Natural killer cell (primary cell): ENCODE measurements around the gene EHBP1L1. TPM values are rescaled to one million over a fixed set of nuclear protein-coding genes. Genes with fewer than 3 reads are reported as not detected.
A peak's percentile ranks its signal among the peaks of the same experiment; 100 is the strongest.

Source experiments
- ATAC-seq, 3 donors: fragments of 150-1000 bp in 2 of 3; fragments of 200-7000 bp in 1 of 3; cut with Tn5 transposase; 1 replicate in 1 of 3; 2 replicates in 2 of 3; pipeline ENCODE4 v1.10.0; 2021; ENCODE audit warnings: mild to moderate bottlenecking in 2 of 3, moderate library complexity in 2 of 3
- DNase-seq, 2 donors: peaks; one replicate each; pipeline versions ENCODE4 v3.0.0 to v3.0.0-alpha.2; 2013 to 2021; ENCODE audit warnings: mixed read lengths in 1 of 2
- H3K27ac ChIP-seq: one replicate; pipeline ENCODE4 v1.5.1; 2013; ENCODE audit warnings: mild to moderate bottlenecking, low read length
- H3K27me3 ChIP-seq: one replicate; pipeline ENCODE4 v1.6.1; 2013; ENCODE audit warnings: low read length; ENCODE audit not compliant: control insufficient read depth, insufficient read depth
- H3K36me3 ChIP-seq: one replicate; pipeline ENCODE4 v1.6.1; 2013; ENCODE audit warnings: low read length; ENCODE audit not compliant: control insufficient read depth, insufficient read depth
- H3K4me1 ChIP-seq: one replicate; pipeline ENCODE4 v1.6.1; 2013; ENCODE audit warnings: low read length; ENCODE audit not compliant: control insufficient read depth, insufficient read depth
- H3K4me3 ChIP-seq: one replicate; pipeline ENCODE4 v1.5.1; 2013; ENCODE audit warnings: low read length
- H3K9me3 ChIP-seq: one replicate; pipeline ENCODE4 v1.6.1; 2013; ENCODE audit warnings: low read length; ENCODE audit not compliant: control insufficient read depth, insufficient read depth
- H3K27ac Mint-ChIP-seq, 2 donors: one replicate each; pipeline ENCODE4 v1.8.0; 2022; ENCODE audit warnings: mild to moderate bottlenecking in 2 of 2, mixed read lengths in 2 of 2, moderate library complexity in 1 of 2
- H3K27me3 Mint-ChIP-seq, 2 donors: one replicate each; pipeline ENCODE4 v1.8.0; 2022; ENCODE audit warnings: low read depth in 2 of 2, mixed read lengths in 2 of 2
- H3K36me3 Mint-ChIP-seq: one replicate; pipeline ENCODE4 v1.8.0; 2022; ENCODE audit warnings: mixed read lengths
- H3K4me1 Mint-ChIP-seq, 2 donors: one replicate each; pipeline ENCODE4 v1.8.0; 2022; ENCODE audit warnings: mixed read lengths in 2 of 2
- H3K4me3 Mint-ChIP-seq: one replicate; pipeline ENCODE4 v1.8.0; 2022; ENCODE audit warnings: mild to moderate bottlenecking, moderate library complexity, mixed read lengths
- H3K9me3 Mint-ChIP-seq, 2 donors: one replicate each; pipeline ENCODE4 v1.8.0; 2022; ENCODE audit warnings: mixed read lengths in 2 of 2
- WGBS: methylation state at CpG from one replicate; pipeline ENCODE4 v1.1.7; 2013; ENCODE audit warnings: missing lambda C conversion rate; ENCODE audit not compliant: insufficient coverage; 5-methylcytosine and 5-hydroxymethylcytosine counted together
- intact Hi-C: fragments of 100-400 bp; cut with micrococcal nuclease; formaldehyde crosslinking; loops from one replicate; pipeline ENCODE4 v1.14.2; 2022
- total RNA-seq, 4 donors: library from RNA; stranded (reverse); fragments of 120-200 nt in 1 of 4; gene quantifications; one replicate each; pipeline versions ENCODE4 v1.2.3 to v1.2.4, GENCODE V29; 2013 to 2022
- TF ChIP-seq, protein P1 (sequence below): fragments of 200-600 bp; IDR thresholded peaks from one replicate; pipeline ENCODE4 v1.8.0; 2022; ENCODE audit warnings: antibody characterized with exemption

The EHBP1L1 gene
- total RNA-seq, 3 donors from 2014 or later (not counting 1 experiment from before 2014, with no cell fraction given), result 129 to 137 (median 135) TPM

DNA sequence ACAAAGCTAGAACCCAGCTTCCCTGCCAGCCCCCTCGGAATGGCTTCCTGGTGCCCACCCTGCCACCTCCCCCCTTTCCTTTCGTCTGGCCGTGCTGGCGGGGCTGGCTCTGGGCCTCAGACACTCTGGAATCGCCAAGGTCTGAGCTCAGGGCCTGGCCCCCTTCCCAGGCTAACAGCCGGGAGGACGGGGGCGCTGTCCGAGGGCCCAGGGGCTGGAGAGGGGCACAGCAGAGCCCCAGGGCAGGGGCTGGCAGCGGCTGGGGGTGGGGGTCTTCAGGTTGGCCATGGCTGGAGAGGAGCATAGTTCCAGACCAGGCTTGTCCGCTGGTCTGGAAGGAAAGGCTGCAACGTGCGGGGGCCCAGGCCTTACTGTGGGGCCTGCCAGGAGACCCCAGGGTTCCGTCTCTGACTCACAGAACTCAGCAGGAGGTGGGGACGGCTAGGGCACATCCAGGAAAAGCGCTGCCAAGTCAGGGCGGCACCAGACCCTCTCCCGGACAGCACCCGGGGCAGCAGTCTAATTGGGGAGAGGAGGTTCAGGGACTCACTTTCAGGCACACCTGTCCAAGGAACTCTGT lies 16.8 kb upstream of the EHBP1L1 start:
- H3K36me3 Mint-ChIP-seq, result no peaks in the 10 kb centered on the region
- DNase-seq (no peak), ATAC-seq (no peak)
- H3K4me1 Mint-ChIP-seq, result peaks cover 24 to 50% of the 10 kb centered on the region in 2 donors
- Histone ChIP-seq H3K4me1 (peaks cover 56% of the 10 kb centered on the region), H3K27ac (peak overlapping the region; percentile 98), H3K27me3 (no peaks in the 10 kb centered on the region), H3K36me3 (no peaks in the 10 kb centered on the region), H3K9me3 (no peaks in the 10 kb centered on the region), H3K4me3 (peak overlapping the region; percentile 48)
- TF ChIP-seq, protein P1, sequence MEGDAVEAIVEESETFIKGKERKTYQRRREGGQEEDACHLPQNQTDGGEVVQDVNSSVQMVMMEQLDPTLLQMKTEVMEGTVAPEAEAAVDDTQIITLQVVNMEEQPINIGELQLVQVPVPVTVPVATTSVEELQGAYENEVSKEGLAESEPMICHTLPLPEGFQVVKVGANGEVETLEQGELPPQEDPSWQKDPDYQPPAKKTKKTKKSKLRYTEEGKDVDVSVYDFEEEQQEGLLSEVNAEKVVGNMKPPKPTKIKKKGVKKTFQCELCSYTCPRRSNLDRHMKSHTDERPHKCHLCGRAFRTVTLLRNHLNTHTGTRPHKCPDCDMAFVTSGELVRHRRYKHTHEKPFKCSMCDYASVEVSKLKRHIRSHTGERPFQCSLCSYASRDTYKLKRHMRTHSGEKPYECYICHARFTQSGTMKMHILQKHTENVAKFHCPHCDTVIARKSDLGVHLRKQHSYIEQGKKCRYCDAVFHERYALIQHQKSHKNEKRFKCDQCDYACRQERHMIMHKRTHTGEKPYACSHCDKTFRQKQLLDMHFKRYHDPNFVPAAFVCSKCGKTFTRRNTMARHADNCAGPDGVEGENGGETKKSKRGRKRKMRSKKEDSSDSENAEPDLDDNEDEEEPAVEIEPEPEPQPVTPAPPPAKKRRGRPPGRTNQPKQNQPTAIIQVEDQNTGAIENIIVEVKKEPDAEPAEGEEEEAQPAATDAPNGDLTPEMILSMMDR, result no peak
- no peaks in the 10 kb centered on the region for H3K9me3 Mint-ChIP-seq
- peak overlapping the region; percentile 60 for H3K4me3 Mint-ChIP-seq
- intact Hi-C loops, result no loop called here
- H3K27ac Mint-ChIP-seq, result peak overlapping the region; percentile 71 to 95
- 70% methylated on average over 19 of the region's 19 CpGs for WGBS
- H3K27me3 Mint-ChIP-seq, result no peaks in the 10 kb centered on the region

DNA sequence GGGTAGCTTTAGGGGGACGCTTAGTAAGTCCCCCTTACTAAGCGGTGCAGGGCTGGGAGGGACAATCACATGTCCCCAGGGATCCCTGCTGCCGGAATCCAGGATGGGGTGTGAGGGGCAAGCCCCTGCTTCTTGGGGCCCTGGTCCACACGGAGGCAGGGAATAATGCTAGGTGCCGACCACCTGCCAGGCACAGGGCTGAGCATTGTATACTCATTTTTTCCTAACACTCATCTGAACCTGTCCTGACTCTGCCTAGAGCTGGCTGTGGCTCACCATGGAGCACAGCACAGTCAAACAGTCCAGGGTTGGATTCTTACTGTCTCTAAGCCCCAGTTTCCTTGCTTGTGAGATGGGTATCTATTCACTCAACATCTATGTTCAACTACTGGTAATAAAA lies 16.3 kb upstream of the EHBP1L1 start:
- no peaks in the 10 kb centered on the region for H3K27me3 ChIP-seq
- WGBS, result 95% methylated on average over 5 of the region's 5 CpGs
- no peak overlapping the region for H3K27ac ChIP-seq
- no peak overlapping the region for H3K4me3 ChIP-seq
- ATAC-seq, result no peak
- H3K9me3 Mint-ChIP-seq, result no peaks in the 10 kb centered on the region
- H3K4me1 Mint-ChIP-seq, result peaks cover 21 to 47% of the 10 kb centered on the region in 2 donors
- no peak overlapping the region for H3K4me3 Mint-ChIP-seq
- peak overlapping the region; percentile 71 to 95 for H3K27ac Mint-ChIP-seq
- H3K36me3 ChIP-seq, result no peaks in the 10 kb centered on the region
- H3K27me3 Mint-ChIP-seq, result no peaks in the 10 kb centered on the region
- intact Hi-C loops, result no loop called here
- TF ChIP-seq, protein P1, result no peak
- peaks cover 55% of the 10 kb centered on the region for H3K4me1 ChIP-seq
- H3K36me3 Mint-ChIP-seq, result no peaks in the 10 kb centered on the region
- no peak for DNase-seq
- H3K9me3 ChIP-seq, result no peaks in the 10 kb centered on the region

DNA sequence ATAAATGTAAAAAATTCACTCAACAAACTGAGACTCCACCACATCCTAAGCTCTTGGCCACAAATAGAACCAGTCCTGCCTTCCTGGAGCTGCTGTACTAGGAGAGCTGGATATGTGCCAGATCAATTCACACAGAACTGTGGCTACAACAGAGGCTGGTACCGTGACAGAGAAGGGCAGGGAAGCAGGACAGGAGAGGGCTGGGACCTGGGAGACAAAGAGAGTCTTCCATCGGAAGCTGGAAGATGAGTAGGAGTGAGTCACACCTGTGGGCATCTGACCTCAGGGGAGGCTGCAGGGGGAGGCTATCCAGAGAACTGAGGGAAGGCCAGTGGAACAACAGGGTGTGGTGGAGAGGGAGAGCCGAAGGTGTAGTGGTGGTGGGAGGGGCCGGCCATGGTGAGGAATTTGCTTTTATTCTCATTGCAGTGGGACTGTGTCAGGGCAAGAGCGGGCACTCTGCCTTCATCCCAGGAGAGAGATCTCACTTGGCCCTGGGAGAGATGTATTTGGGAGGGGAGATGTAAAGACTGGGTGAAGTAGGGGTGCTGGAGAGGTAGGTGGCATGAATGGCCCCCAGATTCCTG lies 15.8 kb upstream of the EHBP1L1 start:
- Histone ChIP-seq H3K27me3 (no peaks in the 10 kb centered on the region), H3K36me3 (no peaks in the 10 kb centered on the region), H3K27ac (no peak overlapping the region), H3K4me3 (no peak overlapping the region), H3K9me3 (no peaks in the 10 kb centered on the region), H3K4me1 (peaks cover 55% of the 10 kb centered on the region)
- Mint-ChIP-seq H3K4me3 (no peak overlapping the region), H3K27ac (peak overlapping the region; percentile 57 to 95), H3K36me3 (no peaks in the 10 kb centered on the region), H3K27me3 (no peaks in the 10 kb centered on the region), H3K9me3 (no peaks in the 10 kb centered on the region), H3K4me1 (peaks cover 20 to 46% of the 10 kb centered on the region in 2 donors)
- TF ChIP-seq, protein P1, result no peak
- DNase-seq (no peak), ATAC-seq (no peak)
- 92% methylated on average over 5 of the region's 5 CpGs for WGBS
- intact Hi-C loops, result no loop called here
